Measurements from ENCODE around the gene CTAG2. TPM values are rescaled to one million over a fixed set of nuclear protein-coding genes. Genes with fewer than 3 reads are reported as not detected.
A peak's percentile ranks its signal among the peaks of the same experiment; 100 is the strongest.
"Not testable (repeated sequence)": the region's sequence is repeated elsewhere in the genome, so short reads cannot be mapped to it uniquely, and the experiment has no call there.

CTAG2 gene
- not detected in 2 replicates for total RNA-seq (2014; rRNA removed; shearing (Covaris generic))

DNA sequence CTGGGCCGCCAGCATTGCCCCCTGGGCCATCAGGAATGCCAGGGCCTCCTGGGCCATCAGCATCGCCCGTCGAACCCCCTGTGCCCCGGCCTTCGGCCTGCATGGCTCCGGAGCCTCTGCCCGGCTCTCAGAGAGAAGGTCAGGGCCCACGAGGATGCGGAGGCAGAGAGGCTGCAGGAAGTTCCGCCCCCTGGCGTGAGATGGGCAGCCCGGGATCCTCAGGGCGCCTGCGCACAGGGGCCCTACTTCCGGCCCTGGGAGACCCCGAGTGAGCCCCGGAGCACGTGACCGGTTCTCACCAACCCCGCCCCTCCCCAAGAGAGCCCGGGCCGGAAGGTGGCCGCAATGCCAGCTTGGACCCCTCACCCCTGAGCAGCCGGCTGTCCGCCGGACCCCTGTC, at the start of gene CTAG2:
CTAG2 (minus strand) TSS at position 167 of the 400 bp plus-strand sequence; CDS start at position 103, 64 bp downstream.
- DNase-seq (ENCODE audit: low spot score) = not testable (repeated sequence)

DNA sequence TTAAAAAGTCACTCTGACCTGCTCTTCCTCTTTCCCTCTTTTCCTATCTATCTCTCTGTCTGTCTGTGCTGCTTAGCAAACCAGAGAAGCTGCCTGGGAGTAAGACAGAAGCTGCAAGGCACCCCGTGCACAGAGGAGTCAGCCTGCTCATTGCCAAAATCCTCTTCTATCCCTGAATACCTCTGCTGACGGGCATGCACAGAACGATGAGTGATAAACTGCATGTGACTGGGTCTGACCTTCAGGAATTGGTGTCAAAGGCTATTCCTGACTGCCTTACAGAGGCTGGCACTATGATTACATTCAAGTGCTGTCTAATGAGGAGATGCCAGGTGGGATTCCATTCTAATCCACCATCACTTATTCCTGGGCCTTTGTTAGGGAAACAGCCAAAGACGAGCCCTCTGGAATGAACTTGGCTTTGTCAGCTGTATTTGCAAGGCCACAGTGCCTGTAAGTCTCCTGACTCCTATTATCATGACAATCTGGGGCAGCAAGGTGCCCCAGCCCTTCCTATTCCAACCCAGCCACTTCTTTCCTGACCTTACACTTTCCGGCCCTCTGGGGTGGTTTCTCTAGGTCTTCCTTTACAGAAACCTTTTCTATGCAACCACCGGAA, 45.4 kb upstream of the CTAG2 start:
- no peak for DNase-seq (ENCODE audit: low spot score)

DNA sequence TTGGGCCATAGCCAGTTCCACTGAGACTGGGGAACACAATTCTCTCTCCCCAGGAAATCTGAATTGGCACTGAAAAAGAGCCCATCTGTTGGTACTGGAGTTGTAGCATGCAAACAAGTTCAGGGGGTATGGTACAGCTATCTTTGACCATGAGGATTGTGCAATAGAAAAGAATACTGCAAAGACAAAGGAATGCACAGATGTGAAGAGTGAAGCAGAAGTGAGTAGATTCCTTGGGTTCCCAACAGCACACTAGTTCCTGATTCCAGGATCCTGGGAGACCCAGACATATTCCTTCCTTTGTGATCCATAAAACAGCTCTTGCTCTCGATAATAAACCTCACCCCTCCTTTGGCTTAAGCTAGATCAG, 43.3 kb upstream of the CTAG2 start:
- DNase-seq (ENCODE audit: low spot score) = no peak

DNA sequence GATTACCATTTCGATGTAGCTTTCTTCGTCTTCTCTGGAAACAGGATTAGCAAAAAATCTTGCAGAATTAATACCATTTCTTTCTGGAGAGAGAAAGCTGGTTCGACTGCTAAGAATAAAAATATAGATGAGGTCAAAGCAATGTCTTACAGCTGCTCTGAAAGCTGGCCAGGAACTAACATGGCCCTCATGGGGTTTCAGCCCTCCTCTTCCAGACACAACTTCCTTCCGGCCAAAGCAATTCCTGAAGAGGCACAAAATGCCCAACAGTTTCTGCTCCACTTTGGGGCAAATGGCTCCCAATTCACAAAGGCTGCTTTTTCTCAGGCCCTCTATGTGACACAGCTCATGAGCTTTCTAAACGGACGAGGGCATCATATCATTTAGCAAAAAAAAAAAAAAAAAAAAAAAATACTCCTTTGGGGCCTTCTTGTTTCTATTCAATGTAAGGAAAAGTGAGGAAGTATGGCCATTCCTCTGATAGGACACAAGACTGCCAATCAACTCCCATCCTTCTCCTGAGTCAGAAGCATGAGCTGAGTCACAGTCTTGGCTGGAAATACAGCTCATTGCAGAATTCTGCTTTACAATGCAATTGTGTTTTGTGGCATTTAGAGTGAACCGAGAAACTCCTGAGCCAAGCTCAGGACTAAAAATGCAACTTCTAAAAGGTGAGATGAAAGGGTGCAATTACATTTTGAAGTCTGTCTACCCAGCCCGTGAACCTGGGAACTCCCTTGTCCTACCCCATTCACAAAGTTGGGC, 42.7 kb upstream of the CTAG2 start:
- peak; percentile 41 for DNase-seq (ENCODE audit: low spot score)

DNA sequence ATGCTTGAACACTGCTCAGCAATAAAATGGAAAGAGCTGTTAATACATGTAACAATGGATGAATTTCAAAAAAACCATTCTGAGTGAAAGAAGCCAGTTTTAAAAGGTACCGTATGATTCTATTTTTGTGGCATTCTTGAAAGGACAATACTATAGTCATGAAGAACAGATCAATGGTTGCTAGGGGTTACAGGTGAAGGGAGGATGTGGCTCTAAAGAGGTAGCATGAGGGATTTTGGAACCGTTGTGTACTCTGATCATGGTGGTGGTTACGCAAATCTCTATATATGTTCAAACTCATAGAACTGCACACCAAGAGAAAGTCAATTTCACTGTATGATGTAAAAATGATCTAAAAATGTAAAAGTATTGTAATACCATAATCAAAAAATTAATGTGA, 40.0 kb upstream of the CTAG2 start:
- DNase-seq (ENCODE audit: low spot score) = no peak

DNA sequence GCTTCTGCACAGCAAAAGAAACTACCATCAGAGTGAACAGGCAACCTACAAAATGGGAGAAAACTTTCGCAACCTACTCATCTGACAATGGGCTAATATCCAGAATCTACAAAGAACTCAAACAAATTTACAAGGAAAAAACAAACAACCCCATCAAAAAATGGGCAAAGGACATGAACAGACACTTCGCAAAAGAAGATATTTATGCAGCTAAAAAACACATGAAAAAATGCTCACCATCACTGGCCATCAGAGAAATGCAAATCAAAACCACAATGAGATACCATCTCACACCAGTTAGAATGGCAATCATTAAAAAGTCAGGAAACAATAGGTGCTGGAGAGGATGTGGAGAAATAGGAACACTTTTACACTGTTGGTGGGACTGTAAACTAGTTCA, 37.1 kb upstream of the CTAG2 start:
- DNase-seq (ENCODE audit: low spot score) = not testable (repeated sequence)

DNA sequence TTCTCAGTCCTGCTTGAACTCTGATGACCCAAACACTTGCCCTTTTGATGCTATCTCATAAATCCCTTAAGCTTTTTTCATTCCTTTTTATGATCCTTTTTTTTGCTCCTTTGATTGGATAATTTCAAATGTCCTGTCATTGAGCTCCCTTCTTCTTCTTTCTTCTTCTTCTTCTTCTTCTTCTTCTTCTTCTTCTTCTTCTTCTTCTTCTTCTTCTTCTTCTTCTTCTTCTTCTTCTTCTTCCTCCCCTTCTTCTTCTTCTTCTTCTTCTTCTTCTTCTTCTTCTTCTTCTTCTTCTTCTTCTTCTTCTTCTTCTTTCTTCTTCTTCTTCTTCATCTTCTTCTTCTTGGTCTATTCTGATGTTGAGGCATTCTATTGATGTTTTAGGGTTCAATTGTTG, 18.7 kb upstream of the CTAG2 start:
- not testable (repeated sequence) for DNase-seq (ENCODE audit: low spot score)

DNA sequence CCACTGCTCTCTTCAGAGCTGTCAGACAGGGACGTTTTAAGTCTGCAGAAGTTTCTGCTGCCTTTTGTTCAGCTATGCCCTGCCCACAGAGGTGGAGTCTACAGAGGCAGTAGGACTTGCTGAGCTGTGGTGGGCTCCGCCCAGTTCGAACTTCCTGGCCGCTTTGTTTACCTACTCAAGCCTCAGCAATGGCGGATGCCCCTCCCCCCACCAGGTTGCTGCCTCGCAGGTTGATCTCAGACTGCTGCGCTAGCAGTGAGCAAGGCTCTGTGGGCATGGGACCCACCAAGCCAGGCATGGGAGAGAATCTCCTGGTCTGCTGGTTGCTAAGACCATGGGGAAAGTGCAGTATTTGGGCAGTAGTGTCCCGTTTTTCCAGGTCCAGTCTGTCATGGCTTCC, 17.5 kb upstream of the CTAG2 start:
- DNase-seq (ENCODE audit: low spot score) = not testable (repeated sequence)

DNA sequence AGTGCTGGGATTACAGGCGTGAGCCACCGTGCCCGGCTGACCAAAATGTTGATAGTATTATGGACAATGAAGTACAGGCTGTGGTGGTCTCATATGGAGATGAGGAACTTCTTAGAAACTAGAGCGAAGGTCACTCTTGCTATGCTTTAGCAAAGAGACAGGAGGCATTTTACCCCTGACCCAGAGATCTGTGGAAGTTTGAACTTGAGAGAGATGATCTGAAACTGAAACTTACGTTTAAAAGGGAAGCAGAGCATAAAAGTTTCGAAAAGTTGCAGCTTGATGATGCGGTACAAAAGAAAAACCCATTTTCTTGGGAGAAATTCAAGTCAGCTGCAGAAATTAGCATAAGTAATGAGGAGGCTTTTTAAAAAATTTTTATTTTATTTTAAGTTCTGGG, 8.5 kb upstream of the CTAG2 start:
- no peak for DNase-seq (ENCODE audit: low spot score)

DNA sequence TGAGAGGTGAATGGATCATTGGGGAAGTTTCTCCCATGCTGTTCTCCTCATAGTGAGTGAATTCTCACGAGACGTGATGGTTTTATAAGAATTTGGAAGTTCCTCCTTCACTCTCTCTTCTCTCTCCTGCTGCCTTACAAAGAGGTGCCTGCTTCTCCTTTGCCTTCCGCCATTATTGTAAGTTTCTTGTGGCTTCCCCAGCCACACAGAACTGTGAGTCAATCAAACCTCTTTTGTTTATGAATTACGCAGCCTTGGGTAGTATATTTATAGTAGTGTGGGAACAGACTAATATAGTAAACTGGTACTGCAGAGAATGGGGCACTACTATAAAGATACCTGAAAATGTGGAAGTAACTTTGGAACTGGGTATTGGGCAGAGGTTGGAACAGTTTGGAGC, 7.8 kb upstream of the CTAG2 start:
- DNase-seq (ENCODE audit: low spot score) = peak; percentile 19

DNA sequence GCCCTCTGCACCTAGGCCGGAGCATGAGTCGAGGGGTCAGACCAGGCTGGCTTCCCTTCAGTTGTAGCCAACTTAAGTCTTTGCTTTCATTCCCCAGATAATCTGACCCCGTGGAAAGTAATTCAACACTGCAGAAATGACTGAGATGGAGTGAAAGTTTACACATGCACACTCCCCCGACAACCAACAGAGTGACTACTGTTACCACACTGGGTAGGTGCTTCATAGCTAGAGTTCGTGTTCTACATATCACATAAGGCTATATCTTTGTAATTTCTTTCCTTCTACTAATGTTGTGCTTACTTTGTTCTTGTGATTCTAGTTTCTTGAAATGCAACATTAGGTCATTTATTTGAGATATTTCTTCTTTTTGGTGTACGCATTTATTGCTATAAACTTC, 7.2 kb upstream of the CTAG2 start:
- DNase-seq (ENCODE audit: low spot score) = no peak

DNA sequence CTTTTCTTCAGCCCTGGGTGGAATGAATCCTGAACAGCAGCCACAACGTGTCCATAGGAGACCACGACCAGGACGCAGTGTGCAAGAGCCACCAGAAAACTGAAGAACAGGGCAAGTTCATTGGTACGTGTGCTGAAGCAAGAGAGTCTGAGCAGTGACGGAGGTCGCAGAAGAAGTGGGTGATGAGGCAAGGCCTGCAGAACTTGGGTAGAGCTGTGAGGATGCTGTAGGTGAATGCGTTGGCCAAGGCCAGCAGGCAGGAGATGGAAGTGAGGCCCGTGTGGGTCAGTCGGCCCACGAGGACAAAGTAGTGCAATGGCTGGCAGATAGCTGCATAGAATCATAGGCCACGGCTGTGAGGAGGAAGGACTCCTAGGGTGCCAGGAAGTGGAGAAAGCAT, 5.6 kb upstream of the CTAG2 start:
- no peak for DNase-seq (ENCODE audit: low spot score)

DNA sequence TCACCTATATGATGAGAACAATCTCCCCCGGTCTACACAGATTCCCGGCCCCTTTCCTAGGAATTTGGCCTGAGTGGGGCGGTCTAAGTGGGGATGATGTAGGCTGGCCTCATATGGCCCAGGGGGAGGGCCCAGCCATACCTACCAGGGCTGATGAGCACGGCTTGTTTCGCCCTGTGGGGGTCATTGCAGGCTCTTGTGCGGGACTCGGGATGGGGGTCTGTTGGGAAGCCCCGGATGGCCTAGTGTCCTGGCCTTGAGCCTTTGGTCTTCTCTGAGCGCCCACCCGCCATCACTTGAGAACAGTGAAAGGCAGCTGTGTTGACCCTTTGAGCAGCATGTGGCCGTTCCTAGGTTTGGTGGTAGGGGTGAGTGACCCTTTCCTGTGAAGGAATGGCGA, 4.8 kb upstream of the CTAG2 start:
- no peak for DNase-seq (ENCODE audit: low spot score)

DNA sequence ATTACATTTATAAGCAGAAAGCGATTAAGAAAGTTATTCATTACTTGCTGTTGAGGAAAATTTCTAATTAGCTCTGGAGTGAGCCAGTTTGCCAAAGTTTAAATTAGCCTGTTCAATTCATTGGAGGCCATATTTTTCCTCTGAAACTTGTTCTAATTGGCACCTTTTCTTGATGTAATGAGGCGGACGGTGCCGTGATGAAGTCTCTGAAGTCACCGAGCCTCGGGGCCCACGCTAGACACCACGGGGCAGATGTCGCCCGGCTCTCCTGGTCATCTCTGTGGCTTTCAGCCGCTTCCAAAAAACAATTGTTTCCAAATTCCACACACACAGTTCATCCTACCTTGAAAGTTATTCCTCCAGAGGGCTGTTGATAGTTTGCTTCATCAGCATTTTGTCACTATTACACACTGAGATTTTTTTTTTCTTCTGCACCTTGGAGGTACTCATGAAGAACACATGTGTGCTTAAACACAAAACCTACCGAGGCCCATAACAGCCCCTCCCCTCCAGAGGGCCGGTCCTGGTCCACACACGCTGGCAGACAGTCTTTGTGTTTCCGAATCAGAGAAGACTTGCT, 3.9 kb upstream of the CTAG2 start:
- no peak for DNase-seq (ENCODE audit: low spot score)

DNA sequence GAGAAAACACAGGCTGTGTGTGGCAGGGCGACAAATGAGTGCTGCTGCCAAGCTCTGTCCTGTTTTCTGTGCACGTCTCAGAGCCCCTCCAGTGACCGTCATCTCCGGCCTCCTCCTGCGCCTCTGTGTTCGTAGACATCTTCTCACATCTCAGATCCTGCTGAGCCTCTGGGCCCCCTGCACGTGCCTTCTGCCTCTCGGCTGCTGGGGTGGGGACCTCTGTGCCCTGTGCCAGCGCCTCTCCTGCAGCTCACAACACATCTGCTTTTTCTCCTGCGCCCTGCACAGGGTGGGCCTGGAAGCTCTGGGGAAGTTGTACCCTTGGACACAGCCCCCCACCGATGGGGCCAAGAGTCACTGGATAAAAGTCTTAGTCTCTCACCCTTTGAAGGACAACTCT, 2.4 kb upstream of the CTAG2 start:
- DNase-seq (ENCODE audit: low spot score) = no peak

DNA sequence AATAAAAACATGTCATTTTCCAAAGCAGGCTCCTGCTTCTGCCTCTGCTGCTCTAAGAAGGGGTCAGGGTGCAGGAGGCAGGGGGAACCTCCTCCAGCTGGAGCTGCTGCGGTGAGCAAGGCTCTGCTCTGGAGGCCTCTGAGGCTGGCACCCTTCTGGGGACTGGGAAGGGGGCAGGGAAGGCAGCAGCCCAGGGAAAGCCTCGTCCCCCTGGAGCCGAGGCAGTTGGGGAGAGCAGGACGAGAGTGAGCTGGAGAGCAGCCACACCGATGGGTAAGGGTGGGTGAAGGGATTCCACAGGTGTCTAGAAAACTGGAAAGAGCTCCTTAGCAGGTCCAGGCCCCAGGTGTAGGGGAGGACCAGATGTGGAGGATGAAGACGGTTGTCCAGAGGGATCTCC, 2.0 kb upstream of the CTAG2 start:
- no peak for DNase-seq (ENCODE audit: low spot score)

DNA sequence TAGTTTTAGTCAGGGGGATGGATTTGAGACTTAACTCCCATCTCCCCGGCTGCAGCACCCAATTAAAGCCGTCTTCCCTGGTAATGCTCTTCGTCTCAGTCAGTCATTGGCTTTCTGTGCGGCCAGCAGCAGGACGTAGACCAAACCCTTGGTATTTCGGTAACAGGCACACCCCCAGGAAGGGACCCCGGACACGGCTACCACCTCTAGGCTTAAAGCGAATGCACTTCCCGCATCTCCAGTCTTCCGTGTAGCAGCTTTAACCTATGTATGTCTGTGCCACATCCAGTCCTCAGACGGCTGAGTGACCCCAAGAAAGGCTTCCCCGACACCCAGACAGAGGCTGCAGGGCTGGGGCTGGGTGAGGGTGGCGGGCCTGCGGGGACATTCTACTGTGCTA, 1.5 kb upstream of the CTAG2 start:
- no peak for DNase-seq (ENCODE audit: low spot score)

DNA sequence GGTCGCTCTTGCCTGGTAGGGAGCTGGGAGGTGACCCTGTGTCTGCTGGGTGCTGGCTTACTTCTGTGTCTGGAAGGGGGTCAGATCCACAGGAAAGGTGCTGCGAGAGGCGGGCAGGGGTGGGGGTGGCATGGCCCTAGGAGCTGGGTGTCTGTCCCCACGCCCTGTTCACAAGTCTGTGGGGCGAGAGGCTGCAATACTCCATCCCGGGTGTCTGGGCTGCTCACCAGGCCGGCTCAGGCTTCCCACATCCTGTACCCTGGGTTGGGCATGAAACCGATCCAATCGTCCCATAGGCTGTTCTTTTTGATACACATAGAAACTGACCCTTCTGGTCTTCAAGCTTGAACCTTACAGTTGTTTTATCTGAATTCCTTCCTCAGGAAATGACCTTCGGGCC, 993 bp upstream of the CTAG2 start:
- no peak for DNase-seq (ENCODE audit: low spot score)

DNA sequence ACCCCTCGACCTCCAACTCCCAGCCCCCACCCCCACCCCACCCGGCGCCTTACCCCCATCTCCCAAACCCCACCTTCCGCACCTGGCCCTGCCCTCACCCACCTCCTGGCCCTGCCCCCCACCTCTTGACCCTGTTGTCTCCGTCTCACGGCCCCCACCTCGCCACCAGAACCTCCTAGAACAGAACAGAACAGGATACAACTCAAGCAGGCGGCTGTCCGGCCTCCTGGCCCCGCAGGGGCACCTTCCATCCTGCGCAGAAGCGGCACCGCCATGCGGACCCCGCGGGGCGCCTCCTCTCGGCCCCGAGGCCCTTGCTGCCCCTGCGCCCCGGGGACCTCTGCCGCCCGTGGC, 354 bp downstream of the CTAG2 start:
- DNase-seq (ENCODE audit: low spot score) = no peak

DNA sequence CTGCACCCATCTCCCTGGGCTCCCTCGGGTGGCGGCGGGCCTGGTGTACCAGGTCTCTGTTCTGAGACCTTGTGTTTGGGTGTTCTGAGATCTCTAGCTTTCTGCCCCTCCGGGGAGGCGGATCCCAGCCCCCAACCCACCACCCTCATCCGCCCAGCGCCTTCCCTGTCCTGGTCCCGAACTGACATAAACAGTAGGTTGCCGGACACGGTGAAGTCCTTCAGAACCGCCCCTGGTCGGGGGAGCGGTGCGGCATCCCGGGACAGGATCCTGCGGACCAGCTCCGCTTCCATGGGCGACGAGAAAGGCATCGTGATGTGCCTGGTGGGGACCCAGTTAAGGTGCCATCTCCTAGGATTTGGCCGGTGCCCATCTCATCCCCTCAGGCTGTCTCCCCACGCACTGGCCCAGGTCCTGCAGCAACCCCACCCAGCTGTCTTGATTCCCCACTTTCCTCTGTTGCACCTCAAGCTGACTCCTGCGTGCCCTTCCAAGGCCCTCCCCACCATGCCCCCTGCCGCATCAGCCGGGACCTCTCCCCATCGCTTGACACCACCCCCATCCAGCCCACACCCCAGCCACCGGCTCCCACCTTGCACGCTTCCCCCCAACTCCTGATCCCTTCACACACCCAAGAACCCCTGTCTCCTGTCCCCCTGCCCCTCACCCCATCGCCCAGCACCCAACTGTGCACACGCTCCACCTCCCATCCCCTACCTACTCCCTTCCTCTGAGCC, 900 bp downstream of the CTAG2 start:
- DNase-seq (ENCODE audit: low spot score) = no peak

DNA sequence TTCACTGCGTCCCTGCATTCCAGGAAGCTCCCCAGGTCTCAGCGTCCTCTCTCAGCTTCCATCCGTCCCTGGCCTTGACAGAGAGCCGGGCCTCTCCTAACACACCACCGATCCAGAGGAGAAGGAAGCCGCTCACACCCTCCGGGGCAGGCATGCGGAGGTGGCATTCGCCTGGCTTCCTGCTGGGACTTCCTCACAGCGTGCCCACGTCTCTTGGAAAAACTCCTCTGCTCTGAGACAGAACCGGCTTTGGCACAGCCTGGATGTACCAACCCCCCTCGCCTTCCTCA, 3.2 kb downstream of the CTAG2 start:
- DNase-seq (ENCODE audit: low spot score) = no peak

DNA sequence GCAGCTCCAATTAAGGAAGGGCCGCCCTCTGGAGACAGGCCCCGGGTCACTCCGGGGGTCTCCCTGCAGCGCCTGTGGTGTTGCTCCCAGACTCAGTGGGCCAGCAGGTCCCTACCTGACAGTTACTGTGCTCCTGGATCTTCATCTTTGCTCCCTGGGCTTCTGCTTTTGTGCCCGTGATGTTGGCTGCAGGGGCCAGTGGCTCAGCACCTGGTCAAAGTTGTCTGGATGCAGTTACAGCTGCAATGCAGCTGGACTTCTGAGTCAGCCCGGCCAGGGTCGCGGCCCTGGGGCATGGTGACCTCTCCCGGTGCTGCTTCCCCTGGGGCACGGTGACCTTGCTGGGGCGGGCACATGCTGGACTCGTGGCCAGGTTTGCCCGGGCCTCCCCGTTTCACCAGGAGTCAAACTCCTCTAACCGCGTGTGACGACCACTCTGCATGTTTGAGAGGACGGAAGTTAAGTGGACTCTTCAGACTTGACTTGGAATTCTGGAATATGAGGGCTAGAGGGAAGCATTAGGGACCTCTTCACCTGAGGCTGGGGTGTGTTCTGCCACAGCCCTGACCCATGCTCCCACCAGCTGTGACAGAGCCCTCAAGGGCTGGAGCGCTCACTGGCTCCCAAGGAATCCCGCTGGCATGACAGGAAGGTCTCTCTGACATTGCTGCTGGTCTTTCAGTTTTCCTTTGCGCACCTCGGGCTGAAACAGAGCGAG, 3.7 kb downstream of the CTAG2 start:
- DNase-seq (ENCODE audit: low spot score) = no peak

Data from H4 (cell line).